Measurements from ENCODE around the gene DUS1L.

DUS1L gene

GRCh38 chr17:82023447-82024241 lies 42.0 kb downstream of the DUS1L start:
- DNase-seq (ENCODE audit: low read depth), result no peak
- no peak for TF ChIP-seq CTCF (conservative IDR thresholded peaks at IDR 0.05; ENCODE audit: low read length)

GRCh38 chr17:82022981-82023446 lies 42.6 kb downstream of the DUS1L start, which contains the start of gene LRRC45:
TSS of gene LRRC45 (plus strand) at chr17:82023305. CDS start at chr17:82023644, 339 bp downstream.
- H3K4me3 ChIP-seq (ENCODE audit: low read length), result peak within 1 kb of the TSS; percentile 74
- peak; percentile 100 for DNase-seq (ENCODE audit: low read depth)
- TF ChIP-seq CTCF (conservative IDR thresholded peaks at IDR 0.05; ENCODE audit: low read length), result no peak

More at GRCh38 chr17:82023447-82024241, 42.0 kb downstream of the DUS1L start:
- H3K4me3 ChIP-seq (ENCODE audit: low read length), result peak overlapping the region; percentile 64

GRCh38 chr17:82022310-82022980 lies 43.2 kb downstream of the DUS1L start, which contains the start of gene CENPX:
TSS of gene CENPX (minus strand) at chr17:82022878. CDS start at chr17:82022861, 17 bp downstream.
- DNase-seq (ENCODE audit: low read depth), result no peak
- TF ChIP-seq CTCF (conservative IDR thresholded peaks at IDR 0.05; ENCODE audit: low read length), result no peak
- H3K4me3 ChIP-seq (ENCODE audit: low read length), result peak within 1 kb of the TSS; percentile 74

- no peak for DNase-seq (ENCODE audit: low read depth)
- H3K4me3 ChIP-seq (ENCODE audit: low read length), result peak overlapping the region; percentile 74
- no peak for TF ChIP-seq CTCF (conservative IDR thresholded peaks at IDR 0.05; ENCODE audit: low read length)
Measured at GRCh38 chr17:82021900-82022309, 43.7 kb downstream of the DUS1L start.

GRCh38 chr17:82021107-82021899 lies 44.3 kb downstream of the DUS1L start:
- peak overlapping the region; percentile 74 for H3K4me3 ChIP-seq (ENCODE audit: low read length)
- DNase-seq (ENCODE audit: low read depth), result peak; percentile 77
- peak; percentile 86 for TF ChIP-seq CTCF (conservative IDR thresholded peaks at IDR 0.05; ENCODE audit: low read length)

- TF ChIP-seq CTCF (conservative IDR thresholded peaks at IDR 0.05; ENCODE audit: low read length), result no peak
- no peak overlapping the region for H3K4me3 ChIP-seq (ENCODE audit: low read length)
Measured at GRCh38 chr17:82020572-82021106, 45.0 kb downstream of the DUS1L start.

More at GRCh38 chr17:82020572-82021106, 45.0 kb downstream of the DUS1L start:
- DNase-seq (ENCODE audit: low read depth), result no peak
